HepG2 (cell line): ENCODE measurements around the gene HLA-DMB. TPM values are rescaled to one million over a fixed set of nuclear protein-coding genes. Genes with fewer than 3 reads are reported as not detected.

Experiments used
- ATAC-seq: fragments of 200-7000 bp; cut with Tn5 transposase; 3 replicates; pipeline ENCODE4 v1.9.1; 2020; ENCODE audit warnings: mild to moderate bottlenecking, moderate library complexity
- BruUV-seq: library from RNA; stranded (reverse); fragments of 400-500 nt; replicated peaks from 2 replicates; lab custom pipeline; 2021; lab: Mats Ljungman, UMichigan
- CTCF ChIA-PET: fragments of 300-600 bp; formaldehyde crosslinking; extraction: SDS; loops from one replicate; lab custom pipeline; 2021; ENCODE audit warnings: low total read pairs, inconsistent platforms, low intra/inter-chr PET ratio; lab: Yijun Ruan, JAX
- POLR2A ChIA-PET: fragments of 350-600 bp; sonication (Branson Sonifier 250); formaldehyde crosslinking; loops from one replicate; lab custom pipeline; 2020; ENCODE audit warnings: antibody characterized with exemption, inconsistent platforms; lab: Yijun Ruan, JAX
- DNase-seq: peaks from one replicate; pipeline ENCODE4 v3.0.0-alpha.2; 2015; ENCODE audit warnings: low spot score
- FAIRE-seq: peaks from 3 replicates; lab custom pipeline; 2011; peaks lifted over from hg19 to GRCh38; lab: Jason Lieb, UNC
- H2AFZ ChIP-seq: one replicate; pipeline ENCODE4 v1.6.1; 2011; ENCODE audit warnings: low read length, inconsistent platforms
- H3K27ac ChIP-seq: fragments of 300-600 bp; 3 replicates; pipeline ENCODE4 v1.8.0; 2011; ENCODE audit warnings: mixed run types, mild to moderate bottlenecking, mixed read lengths, low read length, inconsistent platforms; ENCODE audit not compliant: insufficient read depth; ENCODE audit errors: extremely low read length
- H3K27me3 ChIP-seq, 2 experiments: fragments of 200-600 bp in 1 of 2; 2 replicates in 1 of 2; 3 replicates in 1 of 2; pipeline versions ENCODE4 v1.6.0 to v1.8.0; 2011; ENCODE audit warnings: low read length in 2 of 2, mild to moderate bottlenecking in 2 of 2, moderate library complexity in 2 of 2, inconsistent platforms in 1 of 2; ENCODE audit not compliant: insufficient read depth in 2 of 2, control insufficient read depth in 1 of 2
- H3K36me3 ChIP-seq, 2 experiments: fragments of 200-600 bp in 1 of 2; replicated peaks in 1 of 2; 2 replicates in 1 of 2; 3 replicates in 1 of 2; pipeline versions ENCODE4 v1.5.1 to v1.8.0; 2011; ENCODE audit warnings: low read length in 2 of 2, inconsistent platforms in 1 of 2; ENCODE audit not compliant: insufficient read depth in 2 of 2, control insufficient read depth in 1 of 2
- H3K4me1 ChIP-seq: 2 replicates; pipeline ENCODE4 v1.5.1; 2012; ENCODE audit warnings: low read length, inconsistent platforms; ENCODE audit not compliant: insufficient read depth
- H3K4me2 ChIP-seq: 2 replicates; pipeline ENCODE4 v1.6.0; 2011; ENCODE audit warnings: low read depth, low read length, inconsistent platforms
- H3K4me3 ChIP-seq, 3 experiments: fragments of 200-600 bp in 1 of 3; sonication (generic), shearing (Covaris generic) in 1 of 3; replicated peaks in 1 of 3; 2 replicates each; pipeline ENCODE4 v1.5.1; 2011 to 2016; ENCODE audit warnings: low read length in 3 of 3, inconsistent platforms in 2 of 3, low read depth in 2 of 3, mild to moderate bottlenecking in 2 of 3, control low read depth in 1 of 3, mixed read lengths in 1 of 3; ENCODE audit not compliant: insufficient read depth in 1 of 3
- H3K79me2 ChIP-seq: one replicate; pipeline ENCODE4 v1.6.1; 2011; ENCODE audit warnings: low read length, inconsistent platforms; ENCODE audit not compliant: insufficient read depth
- H3K9ac ChIP-seq: 2 replicates; pipeline ENCODE4 v1.6.0; 2011; ENCODE audit warnings: mild to moderate bottlenecking, low read depth, low read length, inconsistent platforms; ENCODE audit not compliant: insufficient read depth
- H3K9me3 ChIP-seq: 2 replicates; pipeline ENCODE4 v1.5.1; 2012; ENCODE audit warnings: mild to moderate bottlenecking, low read length
- H4K20me1 ChIP-seq: 2 replicates; pipeline ENCODE4 v1.6.0; 2011; ENCODE audit warnings: inconsistent platforms, mild to moderate bottlenecking, low read length, moderate library complexity; ENCODE audit not compliant: insufficient read depth
- ATF7-NPFF ChIP-seq: sonication (generic); formaldehyde crosslinking; IDR thresholded peaks from 2 replicates; pipeline ENCODE4 v1.8.1; 2023; ENCODE audit warnings: mild to moderate bottlenecking, low read depth, missing genetic modification reagents, moderate library complexity
- FIP1L1 ChIP-seq: fragments of 200-400 bp; formaldehyde crosslinking; IDR thresholded peaks from 2 replicates; pipeline ENCODE4 v1.6.1; 2018; ENCODE audit warnings: low read depth, mild to moderate bottlenecking, low read length, moderate library complexity, borderline replicate concordance; ENCODE audit not compliant: insufficient read depth
- FOXA1 ChIP-seq, 2 experiments: fragments of 450-650 bp in 1 of 2; sonication (generic) in 1 of 2; formaldehyde crosslinking in 1 of 2; IDR thresholded peaks; 2 replicates each; pipeline versions ENCODE4 v1.4.0 to v1.6.1; 2016 to 2020; ENCODE audit warnings: missing genetic modification reagents in 1 of 2
- MAFG ChIP-seq: sonication (generic); formaldehyde crosslinking; IDR thresholded peaks from 2 replicates; pipeline ENCODE4 v1.5.1; 2020; ENCODE audit warnings: mild to moderate bottlenecking, missing genetic modification reagents
- POLR2G ChIP-seq: fragments of 200-400 bp; formaldehyde crosslinking; IDR thresholded peaks from 2 replicates; pipeline ENCODE4 v1.6.1; 2018; ENCODE audit warnings: mild to moderate bottlenecking, low read depth, low read length, moderate library complexity
- RERE ChIP-seq: IDR thresholded peaks from 2 replicates; pipeline ENCODE4 v1.6.1; 2016; ENCODE audit warnings: low read depth, missing genetic modification reagents, missing compliant biosample characterization
- REST ChIP-seq, 2 experiments: IDR thresholded peaks; 2 replicates each; pipeline ENCODE4 v1.6.1; 2011 to 2012; ENCODE audit warnings: low read length in 2 of 2, borderline replicate concordance in 1 of 2, low read depth in 1 of 2, mild to moderate bottlenecking in 1 of 2, moderate library complexity in 1 of 2
- SATB2 ChIP-seq: sonication (generic); formaldehyde crosslinking; IDR thresholded peaks from 2 replicates; pipeline ENCODE4 v1.5.0; 2020; ENCODE audit warnings: missing genetic modification reagents
- SMC3 ChIP-seq: IDR thresholded peaks from 2 replicates; pipeline ENCODE4 v1.6.1; 2011; ENCODE audit warnings: low read length, improper control_type of control experiment
- SNAI1 ChIP-seq: sonication (generic); formaldehyde crosslinking; IDR thresholded peaks from 2 replicates; pipeline ENCODE4 v1.5.0; 2020; ENCODE audit warnings: mild to moderate bottlenecking, missing genetic modification reagents, borderline replicate concordance
- ZNF501 ChIP-seq: sonication (generic); formaldehyde crosslinking; IDR thresholded peaks from 2 replicates; pipeline ENCODE4 v1.5.1; 2020; ENCODE audit warnings: mild to moderate bottlenecking, moderate library complexity, missing genetic modification reagents
- ZNF674 ChIP-seq: sonication (generic); formaldehyde crosslinking; IDR thresholded peaks from 2 replicates; pipeline ENCODE4 v1.5.0; 2020; ENCODE audit warnings: low read depth, mild to moderate bottlenecking, missing genetic modification reagents
- WGBS: methylation state at CpG from one replicate; pipeline ENCODE4 v1.1.6; 2017; ENCODE audit warnings: low lambda C conversion rate; 5-methylcytosine and 5-hydroxymethylcytosine counted together
- in situ Hi-C: cut with HindIII; loops from 2 replicates; pipeline ENCODE4 v1.10.0; 2017; ENCODE audit warnings: low pct_unique_long_range_greater_than_20kb; ENCODE audit not compliant: extremely low pct_ligation_motif_present
- intact Hi-C: fragments of 100-400 bp; cut with micrococcal nuclease; formaldehyde crosslinking; loops from one replicate; pipeline ENCODE4 v1.10.0; 2022; ENCODE audit not compliant: unreplicated experiment
- polyA plus RNA-seq, 8 experiments: library from polyadenylated mRNA; depleted of rRNA in 3 of 8; stranded (reverse) in 7 of 8; unstranded in 1 of 8; fragments of >200 nt; fragmentation: Illumina TruSeq in 4 of 8; extraction: Trizol in 4 of 8; gene quantifications; 2 replicates each; pipeline versions ENCODE4 v1.2.1 to v1.2.3, GENCODE V29; 2011 to 2016; ENCODE audit warnings: low read depth in 4 of 8, missing spikeins in 1 of 8, mixed read lengths in 1 of 8; ENCODE audit not compliant: insufficient read depth in 1 of 8
- total RNA-seq, 5 experiments: library from RNA; depleted of rRNA; stranded (reverse); fragments of >200 nt; fragmentation: Illumina TruSeq; extraction: Trizol; gene quantifications; 2 replicates each; pipeline ENCODE4 v1.2.3, GENCODE V29; 2016; ENCODE audit warnings: low read depth in 1 of 5

Gene HLA-DMB
- total and polyA plus RNA-seq, 2 of the 13 experiments (the other 11 are each of a cell fraction or from before 2014, with no cell fraction given), result not detected

GRCh38 chr6:32894085-32895005 is 46.5 kb downstream of the HLA-DMB start:
- peak overlapping the region; percentile 64 for H3K27ac ChIP-seq
- FAIRE-seq, result peak; percentile 72
- H3K9ac ChIP-seq, result peak overlapping the region; percentile 75
- H3K4me1 ChIP-seq, result peaks cover 25% of the 10 kb centered on the region
- no peaks in the 10 kb centered on the region for H4K20me1 ChIP-seq
- ChIA-PET CTCF (no interaction called here), POLR2A (interaction anchor here (0.5 to 2.8 kb wide), 21 partner anchors 9 to 766 kb away, joined by 3 to 106 read pairs (median 6); partner anchors contain the start of genes ATF6B, BRD2, HLA-DMA and PSMB9)
- peak; percentile 100 for ATAC-seq
- peak overlapping the region; percentile 83 for H2AFZ ChIP-seq
- peak overlapping the region; percentile 92 for H3K4me2 ChIP-seq
- no peaks in the 10 kb centered on the region; a peak in 1 of 5 replicates for H3K27me3 ChIP-seq
- no TSS peak for BruUV-seq
- H3K9me3 ChIP-seq, result no peaks in the 10 kb centered on the region
- no peaks in the 10 kb centered on the region for H3K36me3 ChIP-seq
- peak overlapping the region; percentile 66 to 90 (median 74) for H3K4me3 ChIP-seq
- peaks cover 2% of the 10 kb centered on the region for H3K79me2 ChIP-seq
- intact Hi-C loops, result loop anchor here (5.0 kb wide), 1 partner anchor 38 kb away; no protein-coding TSS in a partner anchor
- peak; percentile 90 for DNase-seq
- in situ Hi-C loops, result loop anchor here (5.0 kb wide), 1 partner anchor 83 kb away; no protein-coding TSS in a partner anchor
- WGBS, result 5% methylated on average over 49 of the region's 61 CpGs
- TF ChIP-seq POLR2G, result peak; percentile 93
- no peak for TF ChIP-seq RERE (CRISPR knock-in tag)
- peak in 1 of 2 experiments; percentile 75; a peak in 1 of 4 replicates for TF ChIP-seq REST (IDR thresholded peaks at IDR 0.05; ENCODE audit: borderline replicate concordance in 1 of 2, low read depth in 1 of 2, low read length in 2 of 2)
- no peak for TF ChIP-seq FOXA1 (IDR thresholded peaks at IDR 0.05)
- no peak for TF ChIP-seq FOXA1 (CRISPR knock-in tag; IDR thresholded peaks at IDR 0.05)
- TF ChIP-seq SMC3, result no peak
- TF ChIP-seq SATB2 (CRISPR knock-in tag), result no peak
- peak; percentile 60; the same call in 1 of the 2 replicates for TF ChIP-seq SNAI1 (CRISPR knock-in tag)
- peak; percentile 83 for TF ChIP-seq ZNF501 (CRISPR knock-in tag)
- TF ChIP-seq ZNF674 (CRISPR knock-in tag), result no peak
- TF ChIP-seq MAFG, result no peak
- no peak; the same call in 1 of the 2 replicates for TF ChIP-seq ATF7-NPFF (CRISPR knock-in tag)
- no peak for TF ChIP-seq FIP1L1
